Heart left ventricle (tissue), 16 donors: Measurements from ENCODE around the gene RAB26. TPM values are rescaled to one million over a fixed set of nuclear protein-coding genes. Genes with fewer than 3 reads are reported as not detected.

Experiments used
- ATAC-seq, 4 donors: fragments of 200-7000 bp; cut with Tn5 transposase; one replicate each; pipeline ENCODE4 v1.9.1; 2020 to 2022; ENCODE audit warnings: moderate library complexity in 4 of 4, mild to moderate bottlenecking in 3 of 4, moderate number of reproducible peaks in 1 of 4
- DNase-seq, 5 donors: peaks; one replicate each; pipeline ENCODE4 v3.0.0-alpha.2; 2020
- H3K27ac ChIP-seq, 12 donors: fragments of 200-600 bp; sonication (generic) in 4 of 12; one replicate each; pipeline versions ENCODE4 v1.5.0 to v1.8.0; 2016 to 2022; ENCODE audit warnings: mild to moderate bottlenecking in 2 of 12
- H3K27me3 ChIP-seq, 9 donors: fragments of 200-600 bp; sonication (generic) in 2 of 9; one replicate each; pipeline versions ENCODE4 v1.5.1 to v1.8.0; 2016 to 2022; ENCODE audit warnings: mild to moderate bottlenecking in 3 of 9
- H3K36me3 ChIP-seq, 9 donors: fragments of 200-600 bp; sonication (generic) in 2 of 9; one replicate each; pipeline versions ENCODE4 v1.5.0 to v1.8.0; 2018 to 2022; ENCODE audit warnings: mild to moderate bottlenecking in 2 of 9
- H3K4me1 ChIP-seq, 12 donors: fragments of 200-600 bp; sonication (generic) in 4 of 12; one replicate each; pipeline versions ENCODE4 v1.5.0 to v1.8.0; 2016 to 2022; ENCODE audit warnings: mild to moderate bottlenecking in 3 of 12
- H3K4me3 ChIP-seq, 12 donors: fragments of 200-600 bp; sonication (generic) in 4 of 12; one replicate each; pipeline versions ENCODE4 v1.5.0 to v1.8.0; 2017 to 2022; ENCODE audit warnings: mild to moderate bottlenecking in 9 of 12, moderate library complexity in 4 of 12
- H3K9me3 ChIP-seq, 12 donors: fragments of 200-600 bp; sonication (generic) in 4 of 12; one replicate each; pipeline versions ENCODE4 v1.5.0 to v1.8.0; 2016 to 2022; ENCODE audit warnings: mild to moderate bottlenecking in 1 of 12
- CTCF ChIP-seq, 12 donors: fragments of 200-600 bp; sonication (generic) in 4 of 12; IDR thresholded peaks; one replicate each; pipeline versions ENCODE4 v1.5.0 to v1.8.0; 2018 to 2022; ENCODE audit warnings: antibody characterized with exemption in 12 of 12, mild to moderate bottlenecking in 5 of 12
- POLR2A ChIP-seq, 2 donors: fragments of 450-650 bp; IDR thresholded peaks; one replicate each; pipeline ENCODE4 v1.6.1; 2017; ENCODE audit warnings: antibody characterized with exemption in 2 of 2, mild to moderate bottlenecking in 2 of 2, moderate library complexity in 2 of 2
- WGBS, 4 donors: extraction: QIAGEN DNeasy Blood & Tissue Kit in 2 of 4; methylation state at CpG; one replicate each; pipeline versions ENCODE4 v1.1.5 to v1.1.7; 2013 to 2018; 5-methylcytosine and 5-hydroxymethylcytosine counted together
- intact Hi-C, 10 donors: fragments of 100-400 bp; cut with DNase I; formaldehyde crosslinking; loops; one replicate each; pipeline versions ENCODE4 v1.11.1 to v1.14.2; 2022
- polyA plus RNA-seq, 2 donors: library from polyadenylated mRNA; stranded (reverse); fragments of 200-250 nt; gene quantifications; one replicate each; pipeline ENCODE4 v1.2.3, GENCODE V29; 2013
- total RNA-seq, 9 donors: library from RNA; depleted of rRNA in 2 of 9; stranded (reverse); fragments of >200 nt in 2 of 9; fragmentation: NEBNext Ultra II Directional in 3 of 9; extraction: Animal tissue kit (Norgen Biotek cat#: 25700) in 3 of 9; gene quantifications; one replicate each; pipeline versions ENCODE4 v1.1.0 to v1.2.4, GENCODE V29; 2016 to 2023
- donor health status: ischemic (EF 13 %, LVEDD 7.1; RV severe dilation, severe dysfunction).
- donor health status: healthy with polysubstance abuse.
- donor health status: DM: no; HTN: yes; CAD: no.
- donor health status: DM: no; HTN: no; CAD: no.
- donor health status: ischemic (EF 25% LVEDD 6.9; RV normal size, moderate dysfunction).
- donor health status: ischemic (EF 25% LVEDD 5.7; RV mildly dilated, moderate dysfunction).
- donor health status: healthy.
- donor health status: DM: yes; HTN: yes; CAD: no.
- donor health status: ischemic (EF 35%, LVEDD 5.7; RV mildly dilated, moderate dysfunction).
- donor health status: nonischemic (EF 11% LVEDD 7.7; RV severe dilation, severe dysfunction).
- donor health status: DM: yes; HTN: yes; CAD: no.
- donor health status: PGD.
- donor health status: ischemic (EF 29% LVEDD 5.4; RV normal size, mild dysfunction).
- donor health status: nonischemic (EF 23%, LVEDD 6.1; RV moderate dilation, normal function).

Gene RAB26
- total and polyA plus RNA-seq, 11 donors, result 0.28 to 5.0 (median 0.75) TPM

- ATAC-seq (no peak), DNase-seq (no peak)
- WGBS, 4 donors, result 92 to 96% (median 94%) methylated on average over 28 to 29 of the region's 29 CpGs
- intact Hi-C loops, result no loop called here
- no peak overlapping the region for H3K4me3 ChIP-seq
- TF ChIP-seq POLR2A (IDR thresholded peaks at IDR 0.05) (no peak), CTCF (IDR thresholded peaks at IDR 0.05) (no peak)
- H3K27ac ChIP-seq, result no peak overlapping the region
- no peaks in the 10 kb centered on the region for H3K27me3 ChIP-seq
- no peaks in the 10 kb centered on the region for H3K9me3 ChIP-seq
- peaks cover 0 to 7% (median 0%) of the 10 kb centered on the region in 12 donors for H3K4me1 ChIP-seq
- peaks cover 0 to 83% (median 55%) of the 10 kb centered on the region in 9 donors for H3K36me3 ChIP-seq
These were observed 24.4 kb downstream of the RAB26 start for GRCh38 chr16:2172688-2173335.

GRCh38 chr16:2173366-2173765 is 24.9 kb downstream of the RAB26 start:
- intact Hi-C loops, result no loop called here
- H3K27ac ChIP-seq, result no peak overlapping the region
- H3K27me3 ChIP-seq, result no peaks in the 10 kb centered on the region
- no peak for TF ChIP-seq CTCF (IDR thresholded peaks at IDR 0.05)
- TF ChIP-seq POLR2A (IDR thresholded peaks at IDR 0.05), result no peak
- WGBS, 4 donors, result 80 to 90% (median 88%) methylated on average over 6 to 14 of the region's 14 CpGs
- DNase-seq (no peak), ATAC-seq (no peak)
- no peak overlapping the region for H3K4me3 ChIP-seq
- no peaks in the 10 kb centered on the region for H3K9me3 ChIP-seq
- peaks cover 0 to 78% (median 57%) of the 10 kb centered on the region in 9 donors for H3K36me3 ChIP-seq
- H3K4me1 ChIP-seq, result peaks cover 0 to 7% (median 0%) of the 10 kb centered on the region in 12 donors

- 94 to 100% (median 95%) methylated on average over 2 to 4 of the region's 4 CpGs for WGBS, 4 donors
- TF ChIP-seq CTCF (IDR thresholded peaks at IDR 0.05), result no peak
- no peak for TF ChIP-seq POLR2A (IDR thresholded peaks at IDR 0.05)
- ATAC-seq, result no peak
- intact Hi-C loops, result no loop called here
- no peak overlapping the region for H3K27ac ChIP-seq
- H3K27me3 ChIP-seq, result no peaks in the 10 kb centered on the region
- H3K4me3 ChIP-seq, result no peak overlapping the region
- H3K9me3 ChIP-seq, result no peaks in the 10 kb centered on the region
- H3K4me1 ChIP-seq, result peaks cover 0 to 7% (median 0%) of the 10 kb centered on the region in 12 donors
- H3K36me3 ChIP-seq, result peaks cover 0 to 77% (median 55%) of the 10 kb centered on the region in 9 donors
- no peak for DNase-seq
These were observed 25.5 kb downstream of the RAB26 start for GRCh38 chr16:2173916-2174315.

- intact Hi-C loops, result no loop called here
- ATAC-seq, result no peak
- no peak for TF ChIP-seq POLR2A (IDR thresholded peaks at IDR 0.05)
- TF ChIP-seq CTCF (IDR thresholded peaks at IDR 0.05), result no peak
- Histone ChIP-seq H3K9me3 (no peaks in the 10 kb centered on the region), H3K4me1 (peaks cover 0 to 4% (median 0%) of the 10 kb centered on the region in 12 donors), H3K27ac (no peak overlapping the region), H3K27me3 (no peaks in the 10 kb centered on the region), H3K36me3 (peaks cover 0 to 74% (median 55%) of the 10 kb centered on the region in 9 donors), H3K4me3 (no peak overlapping the region)
- DNase-seq, result no peak
- WGBS, 4 donors, result 85 to 92% (median 89%) methylated on average over 17 to 21 of the region's 21 CpGs
These were observed 26.1 kb downstream of the RAB26 start for GRCh38 chr16:2174396-2175131.
